GM21367 (cell line): ENCODE measurements around the gene CHRNA3.
"Not testable (repeated sequence)": the region's sequence is repeated elsewhere in the genome, so short reads cannot be mapped to it uniquely, and the experiment has no call there.

Source experiments
- ATAC-seq: cut with Tn5 transposase; IDR thresholded peaks from one replicate; pipeline ENCODE4 v1.9.1; 2021; ENCODE audit not compliant: unreplicated experiment

The CHRNA3 gene

GRCh38 chr15:78619022-78619950 lies 1.5 kb downstream of the CHRNA3 start:
- ATAC-seq, result no peak

- no peak for ATAC-seq
Measured at GRCh38 chr15:78618490-78618934, 2.3 kb downstream of the CHRNA3 start.

- ATAC-seq, result no peak
Measured at GRCh38 chr15:78618064-78618463, 2.7 kb downstream of the CHRNA3 start.

GRCh38 chr15:78617516-78617915 lies 3.3 kb downstream of the CHRNA3 start:
- no peak for ATAC-seq

GRCh38 chr15:78617076-78617475 lies 3.7 kb downstream of the CHRNA3 start:
- ATAC-seq, result no peak

- no peak for ATAC-seq
Measured at GRCh38 chr15:78616506-78616905, 4.3 kb downstream of the CHRNA3 start.

GRCh38 chr15:78615151-78615589 lies 5.6 kb downstream of the CHRNA3 start:
- ATAC-seq, result no peak

GRCh38 chr15:78614021-78614420 lies 6.8 kb downstream of the CHRNA3 start:
- ATAC-seq, result no peak

- not testable (repeated sequence) for ATAC-seq
Measured at GRCh38 chr15:78609551-78609950, 11.2 kb downstream of the CHRNA3 start.

- no peak for ATAC-seq
Measured at GRCh38 chr15:78605680-78606079, 15.1 kb downstream of the CHRNA3 start.

GRCh38 chr15:78605201-78605600 lies 15.6 kb downstream of the CHRNA3 start:
- ATAC-seq, result no peak

- no peak for ATAC-seq
Measured at GRCh38 chr15:78604420-78604819, 16.4 kb downstream of the CHRNA3 start.

GRCh38 chr15:78603467-78603866 lies 17.3 kb downstream of the CHRNA3 start:
- ATAC-seq, result no peak

- ATAC-seq, result no peak
Measured at GRCh38 chr15:78599189-78599588, 21.6 kb downstream of the CHRNA3 start.

- ATAC-seq, result no peak
Measured at GRCh38 chr15:78598348-78598747, 22.4 kb downstream of the CHRNA3 start.

- ATAC-seq, result no peak
Measured at GRCh38 chr15:78597583-78597982, 23.2 kb downstream of the CHRNA3 start.

- no peak for ATAC-seq
Measured at GRCh38 chr15:78574944-78575343, 45.9 kb downstream of the CHRNA3 start.

- no peak for ATAC-seq
Measured at GRCh38 chr15:78573416-78573815, 47.4 kb downstream of the CHRNA3 start.

GRCh38 chr15:78571382-78571781 lies 49.4 kb downstream of the CHRNA3 start:
- no peak for ATAC-seq

- ATAC-seq, result no peak
Measured at GRCh38 chr15:78570710-78571109, 50.1 kb downstream of the CHRNA3 start.

GRCh38 chr15:78567531-78567930 lies 53.3 kb downstream of the CHRNA3 start:
- ATAC-seq, result no peak

GRCh38 chr15:78565951-78566774 lies 54.6 kb downstream of the CHRNA3 start:
- ATAC-seq, result peak; percentile 8
